ENCODE measurements around the gene KCNQ1.

- TF ChIP-seq CTCF (IDR thresholded peaks at IDR 0.05) (no peak), EP300 (IDR thresholded peaks at IDR 0.05) (no peak), POLR2A (IDR thresholded peaks at IDR 0.05) (no peak)
Observed at GRCh38 chr11:2728128-2728662, 283.4 kb downstream of the KCNQ1 start.

Data from upper lobe of left lung (tissue), 4 donors.